VCaP (cell line): ENCODE measurements around the gene LSP1.

ENCODE experiments used
- H3K27ac ChIP-seq: fragments of 450-650 bp; 2 replicates; pipeline ENCODE4 v1.5.1; 2017
- CTCF ChIP-seq: fragments of 450-650 bp; conservative IDR thresholded peaks from 2 replicates; pipeline ENCODE4 v1.5.1; 2017; ENCODE audit warnings: mild to moderate bottlenecking, moderate library complexity

Gene LSP1

GRCh38 chr11:1934335-1935155 lies 81.7 kb downstream of the LSP1 start:
- no peak for TF ChIP-seq CTCF

GRCh38 chr11:1935156-1936071 lies 82.5 kb downstream of the LSP1 start:
- H3K27ac ChIP-seq = no peak overlapping the region
- no peak for TF ChIP-seq CTCF

More at GRCh38 chr11:1934335-1935155, 81.7 kb downstream of the LSP1 start:
- no peak overlapping the region for H3K27ac ChIP-seq

GRCh38 chr11:1936072-1936780 lies 83.3 kb downstream of the LSP1 start:
- no peak for TF ChIP-seq CTCF
- no peak overlapping the region for H3K27ac ChIP-seq

- no peak for TF ChIP-seq CTCF
- no peak overlapping the region for H3K27ac ChIP-seq
Measured at GRCh38 chr11:1936781-1937615, 84.1 kb downstream of the LSP1 start.

GRCh38 chr11:1937616-1938342 lies 84.9 kb downstream of the LSP1 start:
- no peak for TF ChIP-seq CTCF
- no peak overlapping the region for H3K27ac ChIP-seq

GRCh38 chr11:1938343-1939005 lies 85.6 kb downstream of the LSP1 start:
- H3K27ac ChIP-seq = no peak overlapping the region
- TF ChIP-seq CTCF = no peak
